Activated CD4-positive, alpha-beta T cell treated with anti-CD3 and anti-CD28 coated beads, Interleukin-10, Interleukin-2, amounts not matched to agents 100 ng/mL and 50 ng/mL, durations not matched to agents 16 hours and 8 hours (primary cell): ENCODE data around the gene THAP3.
"Not testable (repeated sequence)": the region's sequence is repeated elsewhere in the genome, so short reads cannot be mapped to it uniquely, and the experiment has no call there.

Experiments used
- DNase-seq: peaks from one replicate; pipeline ENCODE4 v3.0.0-alpha.2; 2020

THAP3 gene

DNA sequence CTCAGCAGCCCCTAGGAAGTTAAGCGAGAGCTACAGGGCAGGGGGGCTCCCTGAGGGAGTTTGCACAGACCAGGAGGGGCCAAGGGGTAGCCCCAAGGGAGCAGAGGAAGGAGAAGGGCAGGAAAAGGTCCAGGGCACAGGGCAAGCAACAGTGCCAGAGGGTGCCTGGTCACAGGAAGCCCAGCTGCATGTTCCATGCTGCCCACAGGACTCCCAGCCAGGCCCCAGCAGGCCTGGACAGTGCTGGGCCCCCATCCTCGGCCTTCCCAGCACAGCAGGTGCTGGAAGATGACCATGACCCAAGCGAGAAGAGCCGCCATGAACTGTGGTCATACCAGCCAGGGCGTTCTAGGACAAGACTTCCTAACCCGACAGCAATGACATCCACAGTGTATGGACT lies 33.0 kb upstream of the THAP3 start:
- no peak for DNase-seq

DNA sequence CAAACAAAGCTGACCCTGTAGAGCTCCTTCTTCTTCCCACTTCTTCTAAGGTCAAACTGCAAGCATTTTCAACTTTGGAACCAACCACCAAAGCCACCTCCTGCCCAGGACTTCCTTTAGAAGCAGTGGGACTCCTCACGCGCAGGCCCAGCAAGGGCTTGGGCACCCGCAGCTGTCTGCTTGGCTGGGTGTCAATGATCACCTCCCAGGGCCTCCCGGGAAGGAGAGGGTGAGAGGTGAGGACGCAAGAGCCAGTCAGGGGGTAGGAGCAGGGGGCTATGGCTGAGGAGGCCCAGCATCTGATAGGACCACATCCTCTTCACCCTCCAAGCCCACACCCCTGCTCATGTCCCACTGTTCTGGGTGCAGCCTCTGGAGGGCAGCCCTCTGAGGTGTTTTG lies 32.2 kb upstream of the THAP3 start:
- no peak for DNase-seq

DNA sequence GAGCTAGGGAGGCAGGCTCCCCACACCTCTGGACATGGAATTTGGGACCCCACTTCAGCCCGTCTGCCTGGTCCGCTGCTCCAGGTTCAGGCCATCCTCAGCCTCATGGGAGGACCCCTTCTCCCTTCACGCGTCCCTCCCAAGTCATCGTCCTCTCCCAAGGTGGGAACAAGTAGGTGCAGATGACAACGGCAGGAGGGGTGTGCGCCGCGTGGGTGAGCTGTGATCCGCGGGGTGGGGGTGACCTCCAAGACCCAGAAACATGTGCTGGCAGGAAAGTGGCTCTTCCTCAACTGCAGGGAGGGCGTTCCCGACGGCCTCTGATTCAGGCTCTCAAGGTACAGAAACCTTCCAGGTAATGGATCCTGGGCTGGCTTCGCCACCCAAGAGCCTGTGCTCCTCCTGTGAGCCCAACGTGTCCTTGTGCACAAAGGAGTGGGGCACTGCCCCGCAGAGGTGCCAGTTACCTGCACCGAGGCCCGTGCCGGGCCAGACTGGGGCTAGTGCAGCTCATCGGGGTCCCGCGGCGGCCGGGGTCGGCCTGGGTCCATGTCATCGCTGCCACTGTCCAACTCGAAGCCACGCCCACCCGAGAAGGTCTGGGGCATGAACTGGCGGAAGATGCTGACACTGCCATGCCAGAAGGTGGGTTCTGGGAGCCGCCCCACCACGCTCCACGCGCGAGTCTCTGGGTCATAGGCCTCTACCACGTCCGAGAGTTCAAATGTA lies 31.6 kb upstream of the THAP3 start:
- DNase-seq: no peak

DNA sequence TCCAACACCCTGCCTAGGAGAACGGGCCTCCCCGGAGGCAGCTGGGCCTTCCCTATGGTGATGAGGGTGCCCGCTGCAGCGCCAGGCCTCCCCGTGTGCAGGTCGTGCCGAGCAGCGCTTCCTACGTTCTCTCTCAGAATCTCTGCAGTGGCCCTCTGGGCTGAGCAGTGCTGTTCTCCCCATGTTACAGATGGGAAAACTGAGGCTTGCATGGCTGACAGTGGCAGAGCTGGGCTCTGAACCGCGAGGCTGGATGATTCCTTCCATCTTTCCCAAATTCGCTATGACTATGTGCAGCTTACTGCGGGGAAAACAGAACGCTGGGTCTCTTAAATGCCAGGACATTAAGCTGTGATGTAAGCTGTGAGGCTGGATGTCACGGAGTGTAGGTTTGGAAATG lies 30.9 kb upstream of the THAP3 start:
- DNase-seq: no peak

DNA sequence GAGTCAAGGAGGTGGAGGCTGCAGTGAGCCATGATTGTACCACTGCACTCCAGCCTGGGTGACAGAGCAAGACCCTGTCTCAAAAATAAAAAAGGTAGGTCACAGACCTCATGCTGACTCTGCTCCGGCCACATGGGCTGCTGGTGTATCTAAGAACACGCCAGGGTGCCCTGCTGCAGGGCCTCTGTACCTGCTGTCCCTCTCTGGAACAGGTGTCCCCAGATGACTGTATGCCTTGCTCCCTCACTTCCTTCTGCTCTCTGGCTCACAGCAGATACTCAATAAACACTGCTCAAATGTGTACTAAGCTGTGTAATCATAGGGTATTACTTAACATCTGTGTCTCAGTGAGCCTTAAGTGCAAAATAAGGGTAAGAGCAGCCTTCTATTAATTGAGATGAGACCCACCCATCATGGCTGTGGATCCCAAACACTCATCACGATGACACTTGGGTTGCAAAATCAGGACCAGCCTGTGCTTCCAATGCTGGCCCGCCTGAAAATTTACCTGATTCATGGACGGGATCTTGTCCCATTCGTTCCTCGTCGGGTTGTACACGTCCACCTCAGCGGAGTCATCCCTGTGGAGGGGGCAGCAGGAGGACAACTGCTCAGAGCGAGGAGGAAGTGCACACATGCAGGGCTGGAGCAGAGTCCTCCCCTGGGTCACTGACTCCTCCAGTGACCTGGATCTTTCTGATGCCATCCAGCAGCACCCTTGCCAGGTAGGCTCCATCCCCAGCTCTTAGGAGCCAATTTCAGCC lies 29.5 kb upstream of the THAP3 start:
- DNase-seq: no peak

DNA sequence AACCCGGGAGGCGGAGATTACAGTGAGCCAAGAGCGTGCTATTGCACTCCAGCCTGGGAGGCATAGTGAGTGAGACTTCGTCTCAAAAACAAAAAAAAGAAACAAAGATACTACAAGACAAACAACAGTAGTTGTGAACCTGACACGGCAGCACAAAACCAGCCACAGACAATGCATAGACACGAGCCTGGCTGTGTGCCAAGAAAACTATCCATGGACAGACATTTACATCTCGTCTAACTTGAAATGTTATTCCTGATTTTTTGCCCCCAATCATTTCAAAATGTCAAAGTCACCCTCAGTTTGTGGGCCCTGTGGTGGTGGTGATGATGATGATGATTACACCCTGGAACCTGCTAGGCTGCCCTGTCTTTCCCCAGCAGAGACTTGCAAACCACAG lies 28.3 kb upstream of the THAP3 start:
- no peak for DNase-seq

DNA sequence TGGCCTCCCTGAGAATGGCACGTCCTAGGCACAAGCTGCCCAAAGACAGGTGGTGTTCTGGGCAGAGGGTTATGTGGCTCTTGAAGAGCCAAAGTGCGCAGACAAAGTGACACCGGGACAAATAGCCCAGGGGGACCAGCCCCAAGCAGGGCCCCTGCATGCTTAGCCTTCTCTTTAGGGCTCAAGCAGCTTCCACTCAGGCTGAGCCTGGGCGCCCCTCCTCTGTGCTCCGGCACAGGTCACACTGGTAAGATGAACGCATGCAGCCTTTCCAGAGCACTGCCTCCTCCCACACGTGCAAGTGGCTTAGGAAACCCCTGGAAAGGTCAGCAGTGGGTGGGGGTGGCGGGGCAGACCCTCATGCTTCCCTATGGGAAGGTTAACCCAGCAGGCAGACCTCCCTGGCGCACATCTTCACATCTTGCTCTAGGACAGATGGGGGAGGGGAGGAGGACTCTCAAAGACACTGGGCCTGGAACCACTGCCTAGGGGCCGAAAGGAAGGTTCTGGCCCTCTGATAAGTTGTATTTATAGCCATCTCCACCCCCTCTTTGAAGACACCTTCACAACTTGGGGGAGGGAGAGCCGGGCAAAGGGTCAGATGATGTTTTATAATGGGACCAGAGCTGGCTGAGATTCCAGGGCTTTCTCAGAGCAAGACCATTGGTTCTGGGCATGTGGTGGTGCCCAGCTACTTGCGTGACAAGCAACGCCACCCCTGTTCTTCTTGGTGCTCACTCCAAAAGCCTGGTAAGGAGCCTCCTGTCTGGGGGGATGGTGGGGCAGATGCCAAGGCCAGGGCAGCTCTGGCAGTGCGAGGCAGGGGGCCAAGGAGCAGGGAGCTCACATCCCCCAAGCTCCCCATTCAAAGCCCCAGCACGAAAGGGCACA lies 27.5 kb upstream of the THAP3 start:
- no peak for DNase-seq

DNA sequence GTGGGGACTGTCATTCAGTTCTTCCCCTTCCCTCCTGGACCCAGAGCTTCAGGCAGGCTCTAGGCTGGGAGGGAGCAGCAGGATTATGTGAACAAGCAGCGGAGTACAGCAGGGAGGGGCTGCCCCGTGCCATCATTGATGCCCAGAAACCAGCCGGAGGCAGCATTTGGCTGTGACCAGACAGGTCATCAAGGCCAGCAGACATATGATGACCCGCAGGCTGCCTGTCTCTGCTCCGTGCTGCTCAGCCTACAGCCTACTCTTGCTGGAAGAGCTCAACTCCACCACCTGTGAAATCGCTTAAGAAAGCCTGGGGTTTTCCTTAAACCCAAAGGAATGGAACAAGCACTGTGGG lies 26.9 kb upstream of the THAP3 start:
- DNase-seq: no peak

DNA sequence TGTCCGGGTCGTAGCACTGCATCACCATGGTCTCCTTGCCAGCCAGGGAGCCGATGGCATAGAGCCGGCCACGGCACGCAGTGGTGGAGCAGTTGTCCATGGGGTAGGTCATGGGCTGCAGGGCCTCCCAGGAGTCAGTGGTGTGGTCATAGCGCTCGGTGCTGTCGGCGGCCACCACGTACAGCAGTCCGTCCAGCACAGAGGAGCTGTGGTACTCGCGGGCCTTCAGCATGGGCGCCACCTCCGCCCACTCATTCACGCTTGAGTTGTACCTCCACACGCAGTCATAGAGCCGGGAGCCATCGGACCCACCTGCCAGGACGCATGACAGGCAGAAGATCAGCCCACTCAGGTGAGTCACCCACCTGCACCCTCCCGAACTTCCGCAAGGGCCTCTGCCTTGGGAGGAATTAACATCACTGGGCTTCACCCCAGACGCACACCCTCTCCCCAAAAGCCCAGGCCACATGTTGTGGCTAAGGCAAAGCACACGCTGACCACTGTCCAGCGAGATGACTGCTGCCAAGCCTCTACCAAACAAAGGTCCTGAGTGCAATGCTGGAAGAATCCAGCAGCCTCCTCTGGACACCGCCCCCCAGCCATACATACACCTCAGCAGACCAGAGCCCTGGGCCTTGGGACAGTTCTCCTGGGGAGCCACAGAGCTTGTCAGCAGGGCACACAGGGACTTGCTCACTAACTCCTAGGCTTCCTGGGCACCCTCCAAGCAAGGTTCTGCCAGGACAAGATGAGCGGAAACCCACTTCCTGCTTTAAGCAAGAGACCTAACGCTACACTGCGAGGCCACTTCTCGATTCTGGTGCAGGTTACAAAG lies 25.3 kb upstream of the THAP3 start:
- peak; percentile 63 for DNase-seq

DNA sequence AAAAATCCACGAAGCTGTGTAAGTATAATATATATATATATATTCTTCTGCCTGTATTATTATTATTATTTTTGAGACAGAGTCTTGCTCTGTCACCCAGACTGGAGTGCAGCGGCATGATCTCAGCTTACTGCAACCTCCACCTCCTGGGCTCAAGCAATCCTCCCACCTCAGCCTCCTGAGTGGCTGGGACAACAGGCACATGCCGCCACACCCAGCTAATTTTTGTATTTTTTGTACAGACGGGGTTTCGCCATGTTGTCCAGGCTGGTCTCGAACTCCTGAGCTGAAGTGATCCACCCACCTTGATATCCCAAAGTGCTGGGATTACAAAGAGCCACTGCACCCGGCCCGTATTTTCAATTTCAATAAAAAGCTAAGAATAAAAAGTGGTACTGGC lies 24.7 kb upstream of the THAP3 start:
- not testable (repeated sequence) for DNase-seq

DNA sequence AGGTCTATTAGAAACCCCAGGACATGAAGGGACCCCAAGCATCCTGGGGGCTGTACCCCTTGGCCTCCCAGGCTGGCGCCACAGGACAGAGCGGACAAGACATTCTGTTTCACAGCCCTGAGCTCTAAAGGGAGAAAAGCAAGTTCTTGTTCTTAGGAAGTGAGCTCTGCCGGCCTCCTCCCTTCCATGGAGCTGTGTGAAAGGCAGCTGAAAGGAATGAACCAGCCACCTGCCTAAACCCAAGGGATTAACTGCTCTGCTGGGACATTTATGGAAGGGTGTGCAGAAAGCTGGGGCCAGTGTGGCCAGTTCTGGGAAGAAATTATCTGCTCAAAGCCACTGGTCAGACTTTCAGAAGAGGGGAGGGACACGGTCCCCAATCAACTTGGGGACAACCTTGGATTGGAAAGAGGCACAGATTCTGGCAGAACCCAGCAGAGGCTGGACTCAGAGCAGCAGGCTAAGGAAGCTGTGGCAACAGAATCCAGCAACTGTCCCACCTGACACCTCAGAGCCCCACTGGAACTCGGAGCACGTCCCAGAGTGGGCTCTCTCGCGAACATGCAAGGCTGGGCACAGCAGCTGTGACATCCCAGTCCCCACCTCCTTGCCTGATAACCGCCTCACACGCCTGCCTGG lies 24.1 kb upstream of the THAP3 start:
- DNase-seq: no peak

DNA sequence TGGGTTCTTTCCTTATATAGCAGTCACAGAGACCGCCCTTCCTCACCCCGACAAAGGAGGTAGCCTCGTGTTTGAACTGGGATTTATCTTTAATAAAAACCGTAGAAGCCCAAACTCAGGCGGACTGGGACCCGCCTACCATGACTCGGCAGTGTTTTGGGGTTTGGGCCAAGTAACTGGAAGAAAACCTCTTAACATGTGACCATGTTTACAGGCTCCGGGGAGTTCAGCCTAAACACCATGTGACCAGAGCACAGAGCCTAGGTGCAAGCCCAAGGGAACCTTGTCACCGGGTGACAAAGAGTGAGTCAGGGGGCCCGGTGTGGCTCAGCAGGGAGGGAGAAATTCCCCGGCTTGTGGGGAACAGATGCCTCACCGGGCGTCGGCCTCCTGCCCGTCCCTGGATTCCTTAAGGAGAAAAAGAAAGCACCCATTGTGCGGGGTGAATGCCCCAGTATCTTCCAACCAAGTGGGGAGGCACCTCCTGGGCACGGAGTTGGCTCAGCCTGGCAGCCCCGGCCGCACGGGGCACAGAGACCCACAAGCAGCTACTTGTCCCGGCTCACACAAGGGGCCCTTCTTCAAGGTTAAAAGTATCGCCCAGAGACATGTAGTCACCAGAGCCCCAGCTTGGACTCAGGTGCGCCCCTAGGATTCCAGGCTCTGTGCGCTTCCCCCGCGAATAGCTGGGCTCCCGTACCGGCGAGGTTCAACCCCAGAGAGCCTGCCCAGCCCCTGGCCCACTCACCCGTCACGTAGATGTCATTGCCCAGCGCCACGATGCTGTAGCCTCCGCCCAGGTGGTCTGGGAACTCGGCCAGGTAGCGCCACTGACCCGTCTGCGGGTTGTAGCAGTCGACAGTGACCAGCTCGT lies 23.4 kb upstream of the THAP3 start:
- peak; percentile 90 for DNase-seq

DNA sequence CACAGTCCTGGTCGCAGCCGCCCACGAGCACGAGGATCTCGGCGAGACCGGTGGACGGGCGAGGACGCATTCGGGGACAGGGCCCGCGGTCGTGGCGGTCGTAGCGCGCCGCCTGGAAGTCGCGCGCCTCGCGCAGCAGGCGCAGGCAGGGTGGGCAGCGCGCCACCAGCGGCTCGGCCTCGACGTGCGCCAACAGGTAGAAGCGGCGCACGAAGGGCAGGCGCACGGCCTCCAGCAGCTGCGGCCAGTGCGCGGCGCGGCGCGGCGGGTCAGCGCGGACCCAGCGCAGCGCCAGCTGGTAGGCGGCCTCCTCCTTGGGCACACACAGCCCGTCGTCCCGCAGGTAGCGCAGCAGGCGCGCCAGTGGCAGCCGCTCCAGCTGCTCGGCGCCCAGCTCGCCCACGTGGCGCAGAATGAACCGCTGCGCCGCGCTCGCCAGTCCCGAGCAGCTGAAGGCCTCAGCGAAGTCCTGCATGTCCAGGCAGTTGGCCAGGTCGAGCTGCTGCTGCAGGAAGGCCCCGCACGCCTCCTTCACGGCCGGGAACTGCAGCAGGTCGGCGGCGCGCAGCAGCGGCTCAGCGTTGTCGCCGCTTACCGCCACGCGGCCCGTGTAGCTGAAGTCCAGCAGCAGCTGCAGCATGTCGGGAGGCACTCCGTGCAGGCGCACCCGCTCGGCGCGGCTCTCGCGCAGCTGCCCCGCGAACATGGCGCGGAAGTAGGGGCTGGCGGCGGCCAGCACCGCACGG lies 22.6 kb upstream of the THAP3 start:
- no peak for DNase-seq

DNA sequence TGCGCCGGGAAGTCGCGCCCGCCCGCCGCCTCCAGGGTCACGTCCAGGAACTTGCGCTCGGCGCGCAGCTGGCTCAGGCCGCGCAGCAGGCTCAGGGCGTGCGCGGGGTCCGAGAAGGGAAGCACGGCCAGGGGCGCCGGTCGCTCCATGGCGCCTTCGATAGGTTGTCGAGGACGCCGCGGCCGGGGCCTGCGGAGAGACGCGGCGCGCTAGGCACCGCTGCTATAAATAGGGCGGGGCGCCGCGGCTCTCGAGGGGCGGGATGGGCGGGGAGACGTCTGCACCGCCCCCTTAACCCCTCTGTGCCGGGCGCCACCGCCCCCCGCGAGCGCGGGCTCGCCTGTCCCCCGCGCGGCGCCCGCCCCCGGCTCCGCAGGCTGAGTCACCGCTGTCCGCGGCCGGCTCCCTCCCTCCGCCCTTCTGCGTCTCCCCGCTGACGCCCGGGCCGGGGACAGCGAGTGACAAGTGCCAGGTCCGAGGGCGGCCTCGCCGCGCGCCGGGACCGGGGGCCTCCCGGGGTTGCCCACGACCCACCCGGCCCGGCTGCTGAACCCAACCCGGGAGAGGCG lies 21.9 kb upstream of the THAP3 start, which contains the start of gene KLHL21:
TSS of gene KLHL21 (minus strand) at position 201 of the 569 bp plus-strand sequence. CDS start at position 149, 52 bp downstream.
- peak; percentile 93 for DNase-seq

DNA sequence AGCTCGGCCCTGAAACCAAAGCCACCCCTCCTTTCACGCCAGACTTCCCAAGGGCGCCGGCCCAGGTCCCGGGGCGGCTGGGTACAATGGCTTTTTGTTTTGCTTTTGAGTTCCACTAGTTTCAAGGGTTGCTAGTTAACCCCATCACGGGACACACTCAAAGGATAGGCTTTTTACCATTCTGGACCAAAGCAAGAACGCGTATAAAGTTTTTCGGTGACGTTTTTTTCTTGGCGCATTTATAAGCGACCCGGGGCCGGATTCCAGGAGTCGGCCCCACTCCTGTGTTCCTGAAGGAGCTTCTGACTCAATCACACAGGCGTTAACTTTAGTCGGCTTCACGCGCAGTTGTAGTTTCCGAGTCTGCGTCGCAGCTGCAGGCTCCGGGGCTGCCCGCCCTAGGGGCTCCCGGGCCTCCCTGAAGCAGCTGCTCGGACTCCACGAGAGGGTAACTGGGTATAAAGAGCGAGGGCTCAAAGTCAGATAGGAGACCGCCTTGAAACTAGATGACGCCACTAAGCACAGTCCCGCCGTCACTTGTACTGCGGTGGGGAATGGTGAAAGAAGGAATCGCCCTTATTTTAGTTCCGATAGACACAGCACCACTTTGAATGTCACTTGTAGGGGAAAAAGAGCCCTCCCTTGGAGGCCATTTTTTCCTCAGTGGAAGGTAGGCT lies 21.3 kb upstream of the THAP3 start:
- DNase-seq: peak; percentile 68

DNA sequence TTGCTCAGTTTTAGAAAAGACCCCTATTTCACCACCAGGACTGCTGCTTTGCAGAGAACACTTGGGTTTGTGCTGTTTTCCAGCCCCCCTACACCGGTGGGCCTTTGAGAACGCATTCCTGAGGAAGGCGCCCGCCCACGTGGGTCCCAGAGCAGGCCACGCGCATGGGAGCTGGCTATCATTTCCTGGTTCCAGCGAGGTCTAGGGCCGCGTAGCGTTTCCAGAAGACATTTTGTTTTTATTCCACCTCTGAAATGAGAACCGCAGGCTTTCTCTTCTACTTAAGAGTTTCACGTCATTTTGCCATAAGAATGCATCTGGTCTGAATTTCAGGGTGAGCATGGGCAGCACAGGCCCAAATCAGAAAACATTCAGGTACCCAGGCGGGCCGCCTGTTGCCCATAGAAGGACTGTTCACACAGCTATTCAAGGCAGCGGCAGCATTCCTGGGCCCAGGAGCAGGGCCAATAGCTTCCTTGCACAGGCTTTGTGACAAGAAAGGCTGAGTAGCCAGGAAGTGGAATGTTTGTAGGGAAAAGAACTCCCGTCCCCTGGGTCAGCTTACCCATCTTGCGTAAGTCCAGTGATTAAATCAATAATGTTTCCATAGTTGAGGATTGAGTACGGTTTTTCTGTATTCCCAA lies 20.6 kb upstream of the THAP3 start:
- DNase-seq: no peak

DNA sequence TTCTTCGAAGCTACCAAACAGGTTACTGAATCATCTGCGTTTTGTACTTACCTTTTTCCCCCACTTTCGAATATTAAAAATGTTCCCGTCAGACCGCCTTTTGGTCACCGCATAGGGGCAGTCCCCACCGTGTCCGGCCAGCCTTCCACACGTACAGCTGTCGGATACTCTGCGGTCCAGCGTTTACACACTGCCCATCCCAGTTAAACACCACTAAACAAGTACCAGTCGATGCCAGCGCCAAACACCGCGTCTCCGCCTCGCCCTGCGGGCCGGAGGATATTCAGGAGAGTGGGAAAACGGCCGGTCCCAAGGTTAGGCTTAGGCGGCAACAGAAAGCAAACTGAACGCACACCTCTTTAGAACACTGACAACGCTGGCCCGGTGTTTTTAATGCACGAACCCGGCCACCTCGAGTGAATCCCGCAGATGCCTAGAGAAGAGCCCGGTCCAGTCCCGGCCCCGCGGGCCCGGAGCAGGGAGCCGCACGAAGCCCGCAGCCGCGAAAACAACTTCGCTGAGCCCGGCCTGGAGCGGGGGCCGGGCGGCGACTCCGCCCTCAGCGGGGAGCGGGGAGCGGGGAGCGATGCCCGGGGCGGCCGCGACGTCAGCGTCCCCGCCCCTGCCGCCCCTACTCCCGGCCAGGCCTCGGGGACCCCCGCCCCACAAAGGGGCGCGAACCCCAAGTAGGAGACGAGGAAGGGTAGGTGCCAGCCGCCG lies 11.9 kb upstream of the THAP3 start:
- DNase-seq: no peak
